ACC112 (cell line): ENCODE measurements around the gene KCNE3.

ENCODE experiments used
- H2AFZ ChIP-seq: fragments of 200-600 bp; sonication (generic); one replicate; pipeline ENCODE4 v1.6.0; 2017; ENCODE audit warnings: antibody characterized with exemption, low read length; ENCODE audit not compliant: unreplicated experiment
- H3K27ac ChIP-seq: fragments of 200-600 bp; sonication (generic); 2 replicates; pipeline ENCODE4 v1.5.1; 2014; ENCODE audit warnings: low read depth, mild to moderate bottlenecking, antibody characterized with exemption, low read length, moderate library complexity
- H3K27me3 ChIP-seq: fragments of 200-600 bp; sonication (generic); 2 replicates; pipeline ENCODE4 v1.6.1; 2014; ENCODE audit warnings: mild to moderate bottlenecking, antibody characterized with exemption, low read length, moderate library complexity, mixed read lengths; ENCODE audit not compliant: insufficient read depth
- H3K36me3 ChIP-seq: fragments of 200-600 bp; sonication (generic); 2 replicates; pipeline ENCODE4 v1.6.1; 2016; ENCODE audit warnings: mild to moderate bottlenecking, antibody characterized with exemption, low read length, moderate library complexity, mixed read lengths; ENCODE audit not compliant: insufficient read depth
- H3K4me1 ChIP-seq: fragments of 200-600 bp; sonication (generic); one replicate; pipeline ENCODE4 v1.6.1; 2016; ENCODE audit warnings: low read length, mixed read lengths; ENCODE audit not compliant: insufficient read depth, unreplicated experiment, control insufficient read depth
- H3K4me3 ChIP-seq: fragments of 200-600 bp; sonication (generic); 2 replicates; pipeline ENCODE4 v1.5.1; 2014; ENCODE audit warnings: mild to moderate bottlenecking, low read depth, low read length
- H3K79me2 ChIP-seq: fragments of 200-600 bp; sonication (generic); one replicate; pipeline ENCODE4 v1.6.0; 2016; ENCODE audit warnings: low read length; ENCODE audit not compliant: control insufficient read depth, unreplicated experiment, insufficient read depth

The KCNE3 gene

DNA sequence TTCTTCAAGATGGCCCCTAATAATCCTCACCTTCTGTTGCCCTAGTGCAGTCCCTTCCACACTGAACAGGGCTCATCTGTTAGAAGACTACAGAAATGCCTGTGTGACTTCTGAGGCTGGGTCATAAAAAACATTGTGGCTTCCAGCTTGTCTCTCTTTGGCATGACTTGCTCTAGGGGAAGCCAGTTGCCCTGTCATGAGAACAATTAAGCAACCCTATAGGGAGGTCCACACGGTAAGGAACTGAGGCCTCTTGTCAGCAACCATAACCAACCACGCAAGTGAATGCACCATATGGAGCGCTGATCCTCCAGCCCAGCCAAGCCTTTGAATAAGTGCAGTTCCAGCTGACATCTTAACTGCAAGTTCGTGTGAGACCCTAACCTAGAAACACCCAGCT lies 23.6 kb upstream of the KCNE3 start:
- Histone ChIP-seq H3K27ac (no peak overlapping the region), H3K4me3 (no peak overlapping the region), H3K4me1 (peaks cover 12% of the 10 kb centered on the region), H2AFZ (no peak overlapping the region), H3K79me2 (no peaks in the 10 kb centered on the region), H3K36me3 (no peaks in the 10 kb centered on the region), H3K27me3 (no peaks in the 10 kb centered on the region)

DNA sequence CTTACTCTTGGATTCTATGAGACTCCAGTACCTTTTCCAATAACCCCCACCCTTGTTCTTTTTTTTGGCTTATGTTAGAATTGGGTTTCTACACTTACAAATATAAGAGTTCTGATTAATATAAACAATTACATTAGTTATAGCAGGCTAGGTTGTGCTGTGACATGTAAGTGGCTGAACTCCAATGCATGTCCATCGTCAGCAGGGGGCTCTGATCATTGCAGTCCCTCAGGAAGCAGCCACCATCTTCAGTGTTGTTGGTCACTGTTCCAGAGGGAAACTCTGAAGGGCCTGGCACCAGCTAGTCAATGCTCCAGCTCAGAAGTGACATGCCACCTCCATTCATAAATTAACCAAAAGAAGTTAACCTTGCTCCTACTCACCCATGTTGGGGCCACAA lies 20.5 kb upstream of the KCNE3 start:
- H3K36me3 ChIP-seq = no peaks in the 10 kb centered on the region
- no peak overlapping the region for H2AFZ ChIP-seq
- no peak overlapping the region for H3K27ac ChIP-seq
- no peaks in the 10 kb centered on the region for H3K79me2 ChIP-seq
- no peaks in the 10 kb centered on the region for H3K27me3 ChIP-seq
- H3K4me1 ChIP-seq = peaks cover 6% of the 10 kb centered on the region
- H3K4me3 ChIP-seq = no peak overlapping the region

DNA sequence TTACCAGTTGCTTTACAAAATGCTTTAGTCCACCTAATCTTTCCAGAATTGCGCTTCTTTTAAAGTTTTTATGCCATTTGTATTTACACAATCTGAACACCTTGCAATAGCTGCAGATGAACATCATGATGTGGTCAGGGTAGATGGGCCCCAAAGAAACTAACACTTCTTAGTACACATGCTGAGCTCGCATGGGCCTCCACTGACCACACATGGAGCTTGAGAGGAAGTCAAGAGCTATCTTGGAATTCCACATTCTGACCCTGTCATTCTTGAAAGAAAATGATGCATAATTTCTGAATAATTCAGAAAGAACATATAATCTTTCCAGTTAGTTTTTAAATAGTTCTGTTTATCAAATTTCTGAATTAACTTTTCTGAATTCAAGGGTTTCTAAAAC lies 18.5 kb upstream of the KCNE3 start:
- Histone ChIP-seq H3K79me2 (no peaks in the 10 kb centered on the region), H3K4me1 (no peaks in the 10 kb centered on the region), H3K27ac (no peak overlapping the region), H3K27me3 (no peaks in the 10 kb centered on the region), H2AFZ (no peak overlapping the region), H3K4me3 (no peak overlapping the region), H3K36me3 (no peaks in the 10 kb centered on the region)

DNA sequence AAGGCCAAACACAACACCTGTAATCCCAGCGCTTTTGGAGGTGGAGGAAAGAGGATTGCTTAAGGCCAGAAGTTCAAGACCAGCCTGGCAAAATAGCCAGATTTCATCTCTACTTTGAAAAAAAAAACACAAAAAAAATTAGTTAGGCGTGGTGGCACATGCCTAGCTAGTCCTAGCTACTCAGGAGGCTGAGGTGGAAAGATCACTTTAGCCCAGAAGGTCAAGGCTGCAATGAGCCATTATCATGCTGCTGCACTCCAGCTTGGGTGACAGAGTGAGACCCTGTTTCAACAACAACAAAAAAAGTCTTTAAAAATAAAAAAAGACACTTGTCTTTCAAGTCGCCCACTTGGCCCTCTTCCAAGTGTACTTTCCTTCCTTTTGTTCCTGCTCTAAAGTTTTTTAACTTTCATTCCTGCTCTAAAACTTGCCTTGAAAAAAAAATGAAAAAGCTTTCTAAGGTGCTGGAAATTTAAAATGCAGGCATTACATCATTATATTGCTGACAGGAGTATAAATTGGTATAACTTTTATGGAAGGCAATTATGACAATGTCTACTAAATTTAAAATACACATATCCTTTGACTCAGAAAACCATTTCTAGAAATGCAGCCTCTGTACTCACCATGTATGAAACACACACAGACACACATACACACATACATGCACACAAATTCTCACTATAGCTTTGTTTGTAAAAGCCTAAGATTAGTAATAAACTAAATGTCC lies 13.5 kb upstream of the KCNE3 start:
- H2AFZ ChIP-seq = no peak overlapping the region
- no peaks in the 10 kb centered on the region for H3K27me3 ChIP-seq
- H3K4me1 ChIP-seq = no peaks in the 10 kb centered on the region
- H3K4me3 ChIP-seq = no peak overlapping the region
- no peaks in the 10 kb centered on the region for H3K36me3 ChIP-seq
- H3K79me2 ChIP-seq = no peaks in the 10 kb centered on the region
- no peak overlapping the region for H3K27ac ChIP-seq

DNA sequence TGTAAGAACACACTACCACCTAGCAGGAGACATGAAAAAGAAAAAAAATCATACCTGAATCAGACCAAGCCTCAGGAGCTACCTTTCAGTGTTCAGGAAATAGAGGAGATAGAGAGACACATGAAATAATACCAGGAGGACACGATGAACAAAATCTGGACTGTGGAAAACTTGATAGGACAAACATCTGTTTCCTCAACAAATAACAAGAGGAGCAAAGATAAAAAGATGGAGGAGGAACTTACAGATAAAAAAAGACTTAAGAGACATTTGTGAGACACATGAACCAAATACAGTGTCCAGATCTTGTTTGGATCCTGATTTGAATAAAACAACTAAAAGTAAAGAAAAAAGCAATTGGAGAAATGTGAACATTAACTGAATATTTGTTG lies 12.4 kb upstream of the KCNE3 start:
- Histone ChIP-seq H3K4me3 (no peak overlapping the region), H2AFZ (no peak overlapping the region), H3K27ac (no peak overlapping the region), H3K4me1 (no peaks in the 10 kb centered on the region), H3K27me3 (no peaks in the 10 kb centered on the region; the same call in 1 of the 2 replicates), H3K79me2 (no peaks in the 10 kb centered on the region), H3K36me3 (no peaks in the 10 kb centered on the region)

DNA sequence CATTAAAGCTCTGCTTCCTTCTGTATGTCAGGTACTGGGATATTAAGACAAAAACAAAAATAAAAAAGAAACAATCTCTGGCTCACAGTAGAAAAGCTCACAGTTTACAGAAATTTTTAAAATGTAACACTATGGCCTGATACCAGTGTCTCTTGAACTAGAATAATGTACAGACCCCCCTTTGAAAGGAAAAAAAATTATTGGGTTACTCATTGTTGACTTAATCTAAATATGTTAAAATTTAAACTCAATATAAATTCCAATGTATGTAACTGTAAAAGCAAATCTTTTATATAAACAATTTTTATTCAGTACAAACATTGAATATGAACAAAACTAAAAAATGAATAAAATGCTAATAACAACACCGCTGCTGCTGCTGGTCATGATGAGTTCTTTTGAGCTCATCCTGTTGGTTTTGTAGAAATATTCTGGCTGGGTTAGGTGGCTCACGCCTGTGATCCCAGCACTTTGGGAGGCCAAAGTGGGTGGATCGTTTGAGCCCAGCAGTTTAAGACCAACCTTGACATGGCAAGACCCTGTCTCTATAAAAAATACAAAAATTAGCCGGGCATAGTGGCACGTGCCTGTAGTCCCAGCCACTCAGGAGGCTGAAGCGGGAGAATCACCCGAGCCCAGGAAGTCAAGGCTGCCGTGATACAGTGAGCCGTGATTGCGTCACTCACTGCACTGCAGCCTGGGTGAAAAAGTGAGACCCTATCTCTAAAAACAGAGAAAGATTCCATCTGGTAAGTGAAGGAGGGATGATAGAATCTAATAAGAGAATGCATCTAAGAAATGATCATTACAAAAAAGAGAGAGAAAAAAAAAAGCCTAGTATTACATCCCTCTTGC lies 11.8 kb upstream of the KCNE3 start:
- H3K4me1 ChIP-seq = no peaks in the 10 kb centered on the region
- no peak overlapping the region for H3K4me3 ChIP-seq
- no peak overlapping the region for H2AFZ ChIP-seq
- no peak overlapping the region for H3K27ac ChIP-seq
- no peaks in the 10 kb centered on the region; the same call in 1 of the 2 replicates for H3K27me3 ChIP-seq
- no peaks in the 10 kb centered on the region for H3K79me2 ChIP-seq
- H3K36me3 ChIP-seq = no peaks in the 10 kb centered on the region

DNA sequence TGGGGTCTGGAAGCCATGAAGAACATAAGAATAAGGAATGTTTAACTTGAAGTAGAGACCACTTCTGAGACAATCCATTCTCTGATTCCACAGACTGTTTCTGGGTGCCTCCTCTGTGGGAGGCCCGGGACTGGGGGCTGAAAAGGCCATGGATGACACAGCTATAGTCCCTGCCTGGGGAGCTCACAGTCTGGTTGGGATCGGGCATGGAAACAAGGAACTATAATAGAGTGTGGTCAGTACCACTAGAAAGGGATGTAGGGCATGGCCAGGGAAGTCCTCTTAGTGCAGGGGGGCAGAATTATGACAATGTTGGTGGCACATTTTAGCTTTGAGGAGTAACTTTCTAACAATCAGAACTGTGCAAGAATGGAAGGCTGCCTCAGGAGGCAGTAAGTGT lies 9.2 kb upstream of the KCNE3 start:
- H3K27ac ChIP-seq = no peak overlapping the region
- H3K27me3 ChIP-seq = no peaks in the 10 kb centered on the region; the same call in 1 of the 2 replicates
- no peak overlapping the region for H2AFZ ChIP-seq
- H3K4me3 ChIP-seq = no peak overlapping the region
- H3K79me2 ChIP-seq = no peaks in the 10 kb centered on the region
- H3K36me3 ChIP-seq = no peaks in the 10 kb centered on the region
- H3K4me1 ChIP-seq = no peaks in the 10 kb centered on the region

DNA sequence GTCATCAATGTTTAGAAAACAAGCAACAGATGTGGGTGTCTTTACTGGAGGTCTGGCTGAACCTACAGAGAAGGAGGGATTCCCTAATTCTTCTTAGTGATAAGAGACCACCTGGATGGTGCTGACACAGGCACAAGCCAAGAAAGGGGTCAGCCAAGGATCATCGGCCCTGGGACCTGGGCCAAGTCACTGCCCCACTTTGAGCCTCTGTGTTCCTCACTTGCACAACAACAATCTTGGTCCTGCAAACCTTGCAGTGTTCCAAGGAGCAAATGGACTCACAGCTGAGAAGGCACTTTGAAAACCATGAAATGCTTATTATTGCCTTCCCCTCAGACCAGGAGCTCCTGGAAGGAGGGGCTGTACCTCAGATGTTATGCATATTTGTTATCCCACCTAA lies 7.0 kb upstream of the KCNE3 start:
- H3K27me3 ChIP-seq = peaks cover 4% of the 10 kb centered on the region; the same call in 1 of the 2 replicates
- no peak overlapping the region for H2AFZ ChIP-seq
- H3K4me3 ChIP-seq = no peak overlapping the region
- no peak overlapping the region for H3K27ac ChIP-seq
- no peaks in the 10 kb centered on the region for H3K4me1 ChIP-seq
- no peaks in the 10 kb centered on the region for H3K79me2 ChIP-seq
- H3K36me3 ChIP-seq = no peaks in the 10 kb centered on the region

DNA sequence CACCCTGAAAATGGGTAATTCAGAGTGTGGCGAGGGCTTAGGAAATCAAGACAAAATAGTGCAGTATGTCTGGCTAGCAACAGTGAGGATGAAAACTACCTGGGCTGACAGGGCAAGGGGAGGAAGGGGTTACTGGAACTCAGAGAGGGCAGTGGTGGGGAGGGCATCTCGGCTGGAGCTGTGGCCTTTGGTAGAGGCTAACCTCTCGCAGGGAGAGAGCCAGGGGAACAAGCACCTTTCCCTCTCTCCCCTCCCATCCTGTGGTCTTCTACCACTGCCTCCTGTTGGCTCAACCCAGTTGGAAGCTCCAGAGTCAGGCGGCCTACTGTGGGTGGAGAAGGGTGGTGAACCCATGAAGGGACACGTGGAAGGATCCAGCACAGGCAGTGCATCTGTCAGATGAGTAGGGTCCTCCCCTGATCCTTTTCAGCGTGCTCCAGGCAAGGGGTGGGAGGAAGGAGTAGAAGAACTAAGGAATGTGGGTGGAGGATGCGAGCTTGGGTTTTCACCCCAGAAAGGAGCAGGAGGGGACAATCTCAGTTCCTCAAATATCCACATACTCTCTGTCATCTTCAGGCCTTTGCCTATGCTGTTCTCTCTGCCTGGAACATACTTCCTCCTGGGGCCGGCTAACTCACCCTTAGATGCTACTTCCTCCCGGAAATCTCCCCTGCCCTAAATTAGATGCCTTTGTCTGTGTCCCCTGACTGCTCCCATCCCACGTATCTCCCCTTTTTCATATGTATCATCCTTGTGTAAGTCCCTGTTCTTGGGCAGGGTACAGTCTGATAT lies 6.2 kb upstream of the KCNE3 start:
- Histone ChIP-seq H2AFZ (no peak overlapping the region), H3K4me3 (no peak overlapping the region), H3K27me3 (peaks cover 12% of the 10 kb centered on the region), H3K4me1 (no peaks in the 10 kb centered on the region), H3K79me2 (no peaks in the 10 kb centered on the region), H3K27ac (no peak overlapping the region), H3K36me3 (no peaks in the 10 kb centered on the region)

DNA sequence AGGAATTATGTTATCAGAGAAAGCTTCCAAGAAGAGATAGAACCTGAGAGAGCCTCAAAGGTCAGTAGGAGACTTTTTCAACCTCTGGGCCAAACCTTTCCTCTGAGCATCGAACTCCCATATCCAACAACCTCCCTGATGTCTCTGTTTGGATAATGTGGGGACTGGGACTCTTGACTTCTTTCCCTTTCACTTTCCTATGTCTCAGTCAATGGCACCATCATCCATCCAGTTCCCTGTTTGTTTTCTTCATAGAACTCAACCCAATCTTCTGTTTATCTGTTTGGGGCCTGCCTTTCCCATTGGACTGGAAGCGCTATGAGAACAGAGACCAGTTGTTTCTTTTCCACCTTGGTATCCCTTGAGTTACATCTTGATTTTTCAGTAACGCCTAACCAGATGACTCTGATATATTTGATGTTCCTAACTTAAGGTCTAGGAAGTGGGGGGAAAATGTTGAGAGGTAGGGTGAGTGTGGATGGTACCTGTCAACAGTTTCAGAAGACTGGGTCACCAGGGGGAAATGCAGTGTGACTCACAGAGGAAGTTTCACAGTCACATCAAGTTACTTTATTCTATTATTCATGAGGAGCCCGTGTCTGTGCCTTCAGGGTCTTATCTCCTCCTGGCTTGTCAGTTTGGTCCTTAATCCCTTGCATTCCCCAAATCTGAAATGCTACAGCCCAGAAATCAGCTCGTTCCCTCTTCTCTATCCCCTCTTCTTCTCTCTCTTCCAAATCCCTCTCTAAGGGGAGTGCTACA lies 4.5 kb upstream of the KCNE3 start:
- Histone ChIP-seq H2AFZ (no peak overlapping the region), H3K4me1 (no peaks in the 10 kb centered on the region), H3K4me3 (no peak overlapping the region), H3K27ac (no peak overlapping the region), H3K79me2 (no peaks in the 10 kb centered on the region), H3K36me3 (no peaks in the 10 kb centered on the region), H3K27me3 (peaks cover 27% of the 10 kb centered on the region)
